Measurements from ENCODE around the gene CUL2. TPM values are rescaled to one million over a fixed set of nuclear protein-coding genes. Genes with fewer than 3 reads are reported as not detected.

Gene CUL2
- polyA plus RNA-seq, 3 donors from 2014 or later = 15.8 to 34.2 (median 33.2) TPM

DNA sequence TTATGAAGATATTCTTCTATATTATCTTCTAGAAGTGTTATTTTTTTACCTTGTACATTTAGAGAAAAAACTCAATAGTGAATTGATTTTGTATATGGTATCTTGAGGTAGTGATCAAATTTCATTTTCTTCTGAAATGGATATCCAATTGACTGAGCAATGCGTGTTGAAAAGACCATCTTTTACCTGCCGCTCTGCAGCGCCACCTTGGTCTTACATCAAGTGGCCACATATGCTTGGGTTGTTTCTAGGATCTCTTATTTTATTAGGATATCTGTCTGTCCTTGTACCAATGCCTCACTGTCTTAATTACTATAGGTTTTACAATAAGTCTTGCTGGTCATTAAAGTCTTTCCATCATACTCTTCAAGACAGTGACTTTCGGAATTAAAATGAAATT, 53.0 kb downstream of the CUL2 start:
- Mint-ChIP-seq H3K4me3 (no peak overlapping the region), H3K9me3 (no peaks in the 10 kb centered on the region), H3K27ac (peak overlapping the region in 1 of 6 donors; percentile 35), H3K4me1 (peaks cover 3 to 4% of the 10 kb centered on the region in 2 donors), H3K27me3 (ENCODE audit: low read depth in 3 of 3) (peaks cover 0 to 2% (median 0%) of the 10 kb centered on the region in 3 donors), H3K36me3 (peaks cover 29 to 32% (median 30%) of the 10 kb centered on the region in 3 donors)
- DNase-seq = no peak

DNA sequence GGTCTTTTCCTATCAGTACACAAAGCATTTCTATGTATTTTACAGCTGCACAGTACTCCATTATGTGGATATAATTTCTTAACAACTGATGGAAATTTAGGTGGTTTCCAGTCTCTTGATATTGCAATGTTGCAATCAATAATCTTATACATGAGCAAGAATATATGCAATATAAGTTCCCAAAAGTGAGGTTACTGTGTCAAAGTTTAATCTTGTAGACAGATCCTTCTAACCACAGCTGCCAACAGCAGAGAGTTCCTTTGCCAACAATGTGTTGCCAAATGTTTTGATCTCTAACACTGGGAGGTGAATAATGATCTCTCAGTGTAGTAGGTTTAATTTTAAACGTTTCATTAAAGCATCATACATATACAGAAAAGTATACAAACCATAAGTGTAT, 54.5 kb downstream of the CUL2 start:
- H3K9me3 Mint-ChIP-seq = no peaks in the 10 kb centered on the region
- peaks cover 3 to 4% of the 10 kb centered on the region in 2 donors for H3K4me1 Mint-ChIP-seq
- H3K4me3 Mint-ChIP-seq = no peak overlapping the region
- DNase-seq = no peak
- H3K27me3 Mint-ChIP-seq (ENCODE audit: low read depth in 3 of 3) = peaks cover 0 to 2% (median 0%) of the 10 kb centered on the region in 3 donors
- peaks cover 23 to 32% (median 29%) of the 10 kb centered on the region in 3 donors for H3K36me3 Mint-ChIP-seq
- H3K27ac Mint-ChIP-seq = peak overlapping the region in 1 of 6 donors; percentile 15

DNA sequence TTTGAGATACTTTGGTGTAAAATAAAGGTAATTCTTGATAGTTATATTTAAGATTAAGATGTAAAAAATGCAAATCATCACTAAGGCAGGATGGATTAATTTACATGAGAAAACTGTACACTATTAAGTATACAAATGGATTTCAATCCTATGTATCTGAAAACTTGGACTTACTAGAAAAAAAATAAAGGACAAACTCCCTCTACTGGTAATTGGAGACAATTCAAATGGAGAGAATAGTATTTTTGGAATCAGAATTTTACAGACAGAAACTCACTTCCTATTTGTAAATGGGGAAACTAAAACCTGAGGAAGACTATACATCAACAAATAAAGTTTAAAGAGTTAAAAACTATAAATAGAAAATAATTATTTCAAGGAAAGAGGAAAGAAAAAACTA, 62.6 kb downstream of the CUL2 start:
- no peak overlapping the region for H3K27ac Mint-ChIP-seq
- peaks cover 18 to 49% (median 25%) of the 10 kb centered on the region in 3 donors for H3K36me3 Mint-ChIP-seq
- H3K4me1 Mint-ChIP-seq = no peaks in the 10 kb centered on the region
- no peak for DNase-seq
- no peaks in the 10 kb centered on the region for H3K27me3 Mint-ChIP-seq (ENCODE audit: low read depth in 3 of 3)
- no peak overlapping the region for H3K4me3 Mint-ChIP-seq
- no peaks in the 10 kb centered on the region for H3K9me3 Mint-ChIP-seq

DNA sequence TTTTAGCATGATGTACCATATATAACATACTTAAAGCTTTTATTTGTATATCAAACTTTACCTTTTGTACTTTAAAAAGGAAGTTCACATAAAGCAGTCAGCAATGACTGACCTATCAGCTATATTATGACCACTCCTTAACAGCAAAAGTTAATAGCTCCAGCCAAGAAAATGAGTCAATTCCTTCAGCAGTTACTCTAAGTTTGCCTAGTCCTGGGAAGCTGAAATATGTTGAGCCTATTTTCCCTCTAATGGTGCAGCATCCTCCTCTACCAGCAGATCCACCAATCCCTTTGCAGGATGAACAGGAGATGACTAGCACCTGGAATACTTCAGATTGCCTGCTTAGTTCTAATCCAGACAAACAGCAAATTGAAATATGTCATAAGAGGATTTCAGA, 64.2 kb downstream of the CUL2 start:
- peaks cover 22 to 47% (median 30%) of the 10 kb centered on the region in 3 donors for H3K36me3 Mint-ChIP-seq
- DNase-seq = no peak
- H3K4me1 Mint-ChIP-seq = no peaks in the 10 kb centered on the region
- peaks cover 0 to 2% (median 0%) of the 10 kb centered on the region in 3 donors for H3K27me3 Mint-ChIP-seq (ENCODE audit: low read depth in 3 of 3)
- H3K27ac Mint-ChIP-seq = peak overlapping the region in 2 of 6 donors; percentile 49 to 67
- no peaks in the 10 kb centered on the region for H3K9me3 Mint-ChIP-seq
- no peak overlapping the region for H3K4me3 Mint-ChIP-seq

DNA sequence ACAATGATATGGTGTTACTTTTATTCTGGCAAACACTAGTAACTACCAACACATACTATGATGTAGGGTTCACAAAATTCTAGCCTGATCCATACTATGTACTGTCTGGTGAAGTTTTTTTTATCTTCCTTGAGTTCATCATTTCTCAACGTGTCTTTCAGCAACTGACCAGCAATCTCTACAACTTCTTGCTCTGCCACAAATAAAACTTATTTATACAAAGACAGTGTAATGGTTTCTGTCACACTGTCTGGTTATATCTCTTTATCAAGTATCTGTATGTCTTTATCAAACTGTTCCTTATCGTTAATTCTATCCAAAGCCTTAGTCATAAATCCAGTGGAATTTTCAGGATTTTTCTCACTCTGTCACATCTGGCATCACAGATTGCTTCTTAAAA, 69.7 kb downstream of the CUL2 start:
- Mint-ChIP-seq H3K9me3 (no peaks in the 10 kb centered on the region), H3K4me3 (no peak overlapping the region), H3K36me3 (peaks cover 11 to 38% (median 17%) of the 10 kb centered on the region in 3 donors), H3K27ac (peak overlapping the region in 1 of 6 donors; percentile 29), H3K4me1 (no peaks in the 10 kb centered on the region), H3K27me3 (ENCODE audit: low read depth in 3 of 3) (peaks cover 0 to 2% (median 0%) of the 10 kb centered on the region in 3 donors)
- no peak for DNase-seq

DNA sequence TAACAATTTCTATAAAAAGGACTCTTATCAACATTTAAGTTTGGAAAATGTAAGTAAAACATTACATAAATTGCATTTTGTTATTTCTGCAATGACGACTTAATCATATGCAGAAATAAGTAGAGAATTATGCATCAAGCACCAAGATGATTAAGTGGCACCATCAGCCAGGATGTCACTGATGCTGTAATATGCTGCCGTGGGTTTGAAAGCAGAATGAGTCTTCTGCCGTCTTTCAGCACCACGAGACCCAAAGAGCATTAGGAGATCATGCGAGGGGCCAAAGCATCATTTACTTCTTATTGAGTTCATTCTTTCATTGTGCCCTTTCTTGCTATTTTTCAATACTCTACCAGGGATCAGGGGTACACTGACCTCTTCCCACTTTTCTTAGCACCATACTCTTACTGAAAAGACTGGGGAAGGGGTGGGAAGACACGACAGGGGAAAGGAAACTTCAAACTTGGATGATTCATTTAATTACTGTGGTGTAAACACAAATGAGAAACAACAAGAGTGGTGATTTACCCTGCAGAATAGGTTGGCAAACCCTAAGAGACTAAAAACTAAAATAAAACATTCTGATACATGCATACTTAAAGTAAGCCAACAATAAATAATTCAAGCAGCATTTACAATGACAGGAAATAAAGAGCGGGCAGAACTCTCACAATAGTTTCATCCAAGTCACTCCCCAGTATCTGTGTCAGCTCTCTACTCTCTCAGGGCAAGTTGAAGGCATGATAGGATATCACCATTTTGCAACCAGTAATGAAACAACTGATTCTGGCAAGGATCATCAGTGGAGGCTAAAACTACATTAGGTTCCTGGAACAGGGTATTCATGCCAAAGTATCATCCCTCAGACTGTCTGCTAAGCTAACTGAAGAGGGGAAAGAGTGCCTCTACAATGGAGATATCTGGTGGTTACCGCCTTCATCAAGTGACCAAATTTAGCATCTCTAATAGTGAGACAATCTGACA, 70.8 kb downstream of the CUL2 start:
- no peaks in the 10 kb centered on the region for H3K9me3 Mint-ChIP-seq
- peak overlapping the region; percentile 13 to 61 (median 42) for H3K27ac Mint-ChIP-seq
- H3K36me3 Mint-ChIP-seq = peaks cover 8 to 28% (median 17%) of the 10 kb centered on the region in 3 donors
- peaks cover 0 to 2% (median 0%) of the 10 kb centered on the region in 3 donors for H3K27me3 Mint-ChIP-seq (ENCODE audit: low read depth in 3 of 3)
- H3K4me1 Mint-ChIP-seq = no peaks in the 10 kb centered on the region
- no peak overlapping the region for H3K4me3 Mint-ChIP-seq
- DNase-seq = no peak

DNA sequence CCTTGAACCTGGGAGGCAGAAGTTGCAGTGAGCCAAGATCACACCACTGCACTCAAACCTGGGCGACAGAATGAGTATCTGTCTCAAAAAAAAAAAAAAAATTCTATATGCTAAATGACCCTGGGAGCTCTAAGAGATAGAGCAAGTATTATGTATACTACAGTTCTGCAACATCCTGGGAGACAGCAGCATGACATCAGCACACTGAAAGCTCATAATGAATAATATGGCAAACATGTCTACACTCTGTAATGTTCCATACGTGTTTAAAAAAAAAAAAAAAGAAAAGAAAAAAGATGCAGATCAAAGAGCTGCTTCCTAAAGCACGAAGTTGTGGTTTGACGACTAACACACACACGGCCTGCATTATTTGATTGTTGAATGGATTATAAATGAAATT, 72.5 kb downstream of the CUL2 start:
- Mint-ChIP-seq H3K9me3 (no peaks in the 10 kb centered on the region), H3K27ac (peak overlapping the region in 1 of 6 donors; percentile 18), H3K27me3 (ENCODE audit: low read depth in 3 of 3) (peaks cover 0 to 2% (median 0%) of the 10 kb centered on the region in 3 donors), H3K36me3 (peaks cover 8 to 28% (median 15%) of the 10 kb centered on the region in 3 donors), H3K4me1 (no peaks in the 10 kb centered on the region), H3K4me3 (no peak overlapping the region)
- no peak for DNase-seq

DNA sequence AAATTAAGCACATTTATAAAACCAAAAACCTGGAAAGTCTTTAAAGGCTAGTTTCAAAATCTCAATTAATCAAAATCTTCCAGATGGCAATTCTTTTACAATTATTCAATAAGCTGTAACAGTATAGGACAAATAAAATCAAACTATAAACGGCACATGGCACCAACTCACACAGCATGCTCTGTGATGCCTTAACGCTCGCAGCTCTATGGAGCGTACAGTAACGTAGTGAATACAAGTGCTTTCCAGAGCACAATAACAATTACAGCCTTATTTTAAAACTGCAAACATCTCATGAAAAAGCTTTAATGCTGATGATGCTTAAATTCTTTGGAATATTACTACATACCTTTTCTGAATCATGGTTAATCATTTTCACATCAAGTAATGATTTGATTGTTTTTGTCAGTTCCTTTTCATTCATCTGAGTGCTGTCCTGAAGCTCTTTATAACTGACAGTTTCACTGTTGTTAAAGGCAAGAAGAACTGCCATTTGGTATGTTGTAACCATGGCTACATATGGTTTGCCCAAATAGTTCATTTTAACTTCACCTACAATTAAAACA, 74.2 kb downstream of the CUL2 start:
- DNase-seq = no peak
- Mint-ChIP-seq H3K36me3 (peaks cover 12 to 31% (median 13%) of the 10 kb centered on the region in 3 donors), H3K9me3 (no peaks in the 10 kb centered on the region), H3K27ac (no peak overlapping the region), H3K27me3 (ENCODE audit: low read depth in 3 of 3) (no peaks in the 10 kb centered on the region), H3K4me1 (no peaks in the 10 kb centered on the region), H3K4me3 (no peak overlapping the region)

DNA sequence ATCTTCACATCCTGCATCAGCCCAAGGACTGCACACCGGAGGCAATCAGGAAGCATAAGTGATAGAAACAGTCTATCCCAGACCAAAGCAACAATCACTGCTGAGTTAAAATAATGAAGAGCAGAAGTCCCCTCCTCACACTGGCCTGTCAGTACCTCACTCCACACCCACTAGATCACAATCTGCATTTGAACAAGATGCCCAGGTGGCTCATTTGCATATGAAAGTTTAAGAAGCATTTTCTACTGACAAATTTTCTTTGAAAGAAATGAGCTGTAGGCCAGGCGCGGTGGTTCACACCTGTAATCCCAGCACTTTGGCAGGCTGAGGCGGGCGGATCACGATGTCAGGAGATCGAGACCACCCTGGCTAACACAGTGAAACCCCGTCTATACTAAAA, 77.4 kb downstream of the CUL2 start:
- no peak overlapping the region for H3K4me3 Mint-ChIP-seq
- no peaks in the 10 kb centered on the region for H3K27me3 Mint-ChIP-seq (ENCODE audit: low read depth in 3 of 3)
- H3K36me3 Mint-ChIP-seq = peaks cover 17 to 37% (median 24%) of the 10 kb centered on the region in 3 donors
- H3K9me3 Mint-ChIP-seq = no peaks in the 10 kb centered on the region
- DNase-seq = no peak
- H3K27ac Mint-ChIP-seq = no peak overlapping the region
- H3K4me1 Mint-ChIP-seq = no peaks in the 10 kb centered on the region

DNA sequence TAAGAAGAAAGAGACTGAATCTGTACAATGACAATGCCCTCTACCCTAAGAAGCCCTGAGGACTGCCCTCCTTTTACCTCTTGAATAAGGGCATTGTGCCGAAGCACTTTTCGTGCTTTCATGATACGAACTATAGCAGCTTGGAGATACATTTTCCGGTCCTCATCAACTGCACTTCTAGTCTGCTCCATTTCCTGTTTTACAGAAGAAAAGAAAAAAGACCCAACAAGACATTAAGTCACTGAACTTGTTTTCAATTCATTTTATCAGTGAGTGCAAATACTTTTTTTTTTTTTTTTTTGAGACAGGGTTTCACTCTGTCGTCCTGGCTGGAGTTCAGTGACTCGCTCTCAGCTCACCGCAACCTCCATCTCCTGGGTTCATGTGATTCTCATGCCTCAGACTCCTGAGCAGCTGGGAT, 78.4 kb downstream of the CUL2 start:
- no peak overlapping the region for H3K4me3 Mint-ChIP-seq
- peaks cover 14 to 40% (median 21%) of the 10 kb centered on the region in 3 donors for H3K36me3 Mint-ChIP-seq
- no peak overlapping the region for H3K27ac Mint-ChIP-seq
- DNase-seq = no peak
- no peaks in the 10 kb centered on the region for H3K9me3 Mint-ChIP-seq
- no peaks in the 10 kb centered on the region for H3K27me3 Mint-ChIP-seq (ENCODE audit: low read depth in 3 of 3)
- H3K4me1 Mint-ChIP-seq = no peaks in the 10 kb centered on the region

DNA sequence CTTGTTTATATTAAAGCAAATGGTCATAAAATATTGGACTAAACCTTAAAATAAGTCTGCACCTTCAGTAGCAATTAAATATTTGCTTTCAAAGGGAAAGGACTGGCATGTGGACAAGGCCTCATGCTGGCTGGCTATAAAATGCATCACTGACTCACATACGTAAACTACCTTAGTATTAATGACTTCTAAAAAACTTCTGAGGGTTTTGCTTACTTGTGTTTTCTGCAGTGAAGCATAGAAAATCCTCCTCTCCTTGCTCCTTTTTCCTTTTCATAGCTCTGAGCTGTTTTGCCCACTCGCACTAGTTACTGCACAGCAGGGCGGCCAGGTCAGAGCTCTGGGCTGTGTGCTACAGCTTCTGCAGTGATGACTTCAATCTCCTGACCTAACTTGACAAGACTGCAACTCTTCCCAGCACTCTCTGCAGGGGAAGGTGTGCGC, 82.3 kb downstream of the CUL2 start:
- peak overlapping the region in 2 of 6 donors; percentile 26 to 55 for H3K27ac Mint-ChIP-seq
- H3K4me1 Mint-ChIP-seq = no peaks in the 10 kb centered on the region
- H3K9me3 Mint-ChIP-seq = no peaks in the 10 kb centered on the region
- no peak overlapping the region for H3K4me3 Mint-ChIP-seq
- H3K27me3 Mint-ChIP-seq (ENCODE audit: low read depth in 3 of 3) = no peaks in the 10 kb centered on the region
- peaks cover 19 to 35% (median 25%) of the 10 kb centered on the region in 3 donors for H3K36me3 Mint-ChIP-seq
- DNase-seq = no peak

DNA sequence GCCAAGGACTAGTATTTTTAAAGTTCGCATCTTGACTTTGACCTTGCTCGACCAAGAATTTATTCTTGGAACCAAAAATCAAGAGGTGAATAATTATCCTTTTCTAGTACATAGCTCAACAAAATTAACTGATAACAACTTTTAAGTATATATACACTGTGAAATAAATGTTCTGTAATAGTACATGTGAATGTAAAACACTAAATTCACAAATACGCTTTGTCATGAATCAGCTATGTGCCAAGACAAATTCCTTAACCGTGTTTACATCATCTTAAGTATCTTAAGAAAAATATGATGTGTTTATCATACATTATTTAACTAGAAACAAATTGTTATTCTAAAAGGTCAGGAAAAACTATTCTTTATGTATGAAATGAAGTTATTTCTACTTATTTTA, 83.3 kb downstream of the CUL2 start:
- no peak for DNase-seq
- H3K36me3 Mint-ChIP-seq = peaks cover 14 to 25% (median 17%) of the 10 kb centered on the region in 3 donors
- no peaks in the 10 kb centered on the region for H3K27me3 Mint-ChIP-seq (ENCODE audit: low read depth in 3 of 3)
- no peaks in the 10 kb centered on the region for H3K4me1 Mint-ChIP-seq
- H3K9me3 Mint-ChIP-seq = no peaks in the 10 kb centered on the region
- no peak overlapping the region for H3K27ac Mint-ChIP-seq
- H3K4me3 Mint-ChIP-seq = no peak overlapping the region

DNA sequence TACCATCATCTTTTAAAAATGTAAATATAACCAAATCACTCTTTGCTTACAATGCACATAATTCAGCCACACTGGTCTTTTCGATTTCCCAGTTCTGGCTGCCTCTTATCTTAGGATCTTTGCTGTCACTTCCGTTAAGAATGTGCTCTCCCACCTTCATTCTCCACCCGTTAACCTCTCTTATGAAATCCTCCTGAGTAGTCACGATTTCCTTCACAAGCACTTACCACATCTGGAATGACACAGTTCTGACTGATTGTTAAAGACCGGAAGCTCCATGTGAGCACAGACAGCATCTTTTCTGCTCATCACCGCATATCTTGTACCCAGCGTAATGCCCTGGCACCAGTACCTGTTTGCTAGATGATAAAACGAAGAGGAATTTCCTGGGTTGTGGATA, 84.3 kb downstream of the CUL2 start:
- no peak for DNase-seq
- Mint-ChIP-seq H3K27me3 (ENCODE audit: low read depth in 3 of 3) (no peaks in the 10 kb centered on the region), H3K4me1 (no peaks in the 10 kb centered on the region), H3K9me3 (no peaks in the 10 kb centered on the region), H3K4me3 (no peak overlapping the region), H3K36me3 (peaks cover 9 to 21% (median 17%) of the 10 kb centered on the region in 3 donors), H3K27ac (no peak overlapping the region)

DNA sequence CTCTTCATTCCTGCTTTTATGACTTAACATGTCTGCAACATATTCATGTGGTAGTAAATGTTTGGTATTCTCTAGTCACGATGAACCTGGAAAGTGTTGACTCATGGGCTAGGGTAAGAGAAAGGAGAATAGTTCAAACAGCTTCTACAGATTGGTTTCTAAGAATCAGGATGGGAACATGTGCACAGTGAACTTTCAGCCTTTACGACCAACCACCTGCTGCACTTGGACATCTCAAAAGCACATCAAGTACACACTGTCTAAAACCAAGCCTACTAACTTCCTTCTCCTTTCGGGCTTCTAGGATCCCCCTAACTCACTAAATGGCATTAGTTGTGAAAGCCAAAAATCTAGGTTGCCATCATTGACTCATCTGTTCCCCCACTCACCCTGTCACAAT, 85.5 kb downstream of the CUL2 start:
- H3K36me3 Mint-ChIP-seq = peaks cover 5 to 10% (median 8%) of the 10 kb centered on the region in 3 donors
- H3K27me3 Mint-ChIP-seq (ENCODE audit: low read depth in 3 of 3) = no peaks in the 10 kb centered on the region
- no peak for DNase-seq
- H3K27ac Mint-ChIP-seq = peak overlapping the region in 1 of 6 donors; percentile 36
- no peaks in the 10 kb centered on the region for H3K4me1 Mint-ChIP-seq
- H3K4me3 Mint-ChIP-seq = no peak overlapping the region
- H3K9me3 Mint-ChIP-seq = no peaks in the 10 kb centered on the region
